DMS53 treated with DMSO at 0.1 percent for 48 hours (cell line): Measurements from ENCODE around the gene MAGED4.
"Not testable (repeated sequence)": the region's sequence is repeated elsewhere in the genome, so short reads cannot be mapped to it uniquely, and the experiment has no call there.

Experiments
- DNase-seq: peaks from one replicate; lab custom pipeline; 2025; ENCODE audit not compliant: unreplicated experiment; lab: John Stamatoyannopoulos, UW

The MAGED4 gene, protein sequence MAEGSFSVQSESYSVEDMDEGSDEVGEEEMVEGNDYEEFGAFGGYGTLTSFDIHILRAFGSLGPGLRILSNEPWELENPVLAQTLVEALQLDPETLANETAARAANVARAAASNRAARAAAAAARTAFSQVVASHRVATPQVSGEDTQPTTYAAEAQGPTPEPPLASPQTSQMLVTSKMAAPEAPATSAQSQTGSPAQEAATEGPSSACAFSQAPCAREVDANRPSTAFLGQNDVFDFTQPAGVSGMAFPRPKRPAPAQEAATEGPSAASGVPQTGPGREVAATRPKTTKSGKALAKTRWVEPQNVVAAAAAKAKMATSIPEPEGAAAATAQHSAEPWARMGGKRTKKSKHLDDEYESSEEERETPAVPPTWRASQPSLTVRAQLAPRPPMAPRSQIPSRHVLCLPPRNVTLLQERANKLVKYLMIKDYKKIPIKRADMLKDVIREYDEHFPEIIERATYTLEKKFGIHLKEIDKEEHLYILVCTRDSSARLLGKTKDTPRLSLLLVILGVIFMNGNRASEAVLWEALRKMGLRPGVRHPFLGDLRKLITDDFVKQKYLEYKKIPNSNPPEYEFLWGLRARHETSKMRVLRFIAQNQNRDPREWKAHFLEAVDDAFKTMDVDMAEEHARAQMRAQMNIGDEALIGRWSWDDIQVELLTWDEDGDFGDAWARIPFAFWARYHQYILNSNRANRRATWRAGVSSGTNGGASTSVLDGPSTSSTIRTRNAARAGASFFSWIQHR

DNA sequence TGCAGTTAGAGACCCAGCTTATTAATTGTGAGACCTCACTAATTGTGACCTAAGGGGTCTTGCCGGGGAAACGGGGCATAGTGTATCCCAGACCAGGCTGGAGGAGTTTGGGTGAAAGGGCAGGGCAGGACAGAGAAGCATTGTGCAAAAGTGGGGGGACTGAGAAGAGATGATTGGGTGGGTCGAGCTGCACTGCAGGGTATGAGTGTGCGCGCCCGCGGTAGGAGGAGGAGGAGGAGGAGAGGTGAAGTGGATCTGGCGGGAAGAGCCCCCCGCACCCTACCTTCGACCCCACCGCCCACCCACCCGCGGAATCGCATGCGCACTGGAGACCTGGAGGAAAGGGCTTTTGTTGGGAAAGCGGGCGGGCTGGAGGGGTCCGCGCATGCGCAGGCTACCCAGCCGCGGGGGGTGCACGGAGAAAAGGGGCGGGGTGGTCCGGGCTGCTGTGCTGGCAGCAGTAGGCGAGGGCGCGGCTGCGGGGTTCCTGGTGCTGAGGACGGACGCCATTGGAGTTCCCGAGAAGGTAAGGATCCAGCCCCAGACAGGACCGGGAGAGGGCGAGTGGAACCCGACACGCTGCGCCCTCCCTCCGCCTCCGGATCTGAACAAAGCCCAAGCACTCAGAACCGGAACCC lies at the start of gene MAGED4:
Gene MAGED4, plus strand, starts transcription at position 449 of the 638 bp plus-strand sequence. CDS start 1,035 bp downstream, outside the sequence.
- DNase-seq = not testable (repeated sequence)

DNA sequence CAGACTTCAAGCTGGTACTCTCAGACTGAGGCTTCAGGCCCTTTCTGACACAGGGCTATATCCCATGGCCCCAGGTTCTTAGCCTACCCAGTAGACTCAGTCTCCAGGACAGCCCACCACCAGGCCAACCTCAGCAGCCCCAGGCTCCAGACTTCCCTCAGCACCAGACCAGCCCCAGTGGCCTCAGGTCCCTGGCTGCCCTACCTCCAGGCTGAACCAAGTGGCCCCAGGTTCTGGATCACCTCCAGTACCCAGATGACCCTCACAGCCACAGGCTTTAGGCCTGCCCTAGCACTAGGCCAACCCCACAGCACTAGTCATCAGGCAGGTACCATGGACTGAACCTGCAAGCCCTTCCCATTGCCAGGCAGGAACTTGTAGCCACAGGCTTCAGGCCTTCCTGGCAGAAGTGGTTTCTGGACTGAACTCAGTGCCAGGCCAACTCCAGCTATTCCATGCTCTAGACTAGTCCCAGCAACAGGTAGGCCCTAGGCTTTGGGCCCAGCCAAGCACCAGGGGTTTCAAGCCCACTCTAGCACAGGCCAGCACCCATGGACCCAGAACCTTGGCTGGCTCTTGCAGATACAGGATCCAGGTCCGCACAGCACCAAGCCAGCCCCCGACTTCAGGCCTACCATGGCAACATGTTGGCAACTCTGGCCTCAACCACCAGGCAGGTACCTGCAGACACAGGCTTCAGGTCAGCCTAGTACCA lies 45.7 kb upstream of the MAGED4 start:
- DNase-seq = no peak

DNA sequence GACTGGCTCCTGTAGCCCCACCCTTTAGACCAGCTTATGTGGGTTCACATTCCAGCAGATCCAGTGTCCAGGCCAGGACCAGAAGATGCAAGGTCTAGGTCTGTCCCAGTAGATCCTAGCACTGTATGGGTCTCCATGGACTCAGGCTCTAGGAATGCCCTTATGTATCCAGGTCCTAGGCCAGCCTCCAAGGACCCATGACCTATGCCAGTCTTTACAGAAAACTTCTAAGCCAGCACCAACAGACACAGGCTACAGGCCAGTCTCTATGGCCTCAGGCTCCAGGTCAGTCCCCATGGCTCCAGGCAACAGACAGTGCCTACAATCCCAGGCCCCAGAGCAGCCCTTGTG lies 45.2 kb upstream of the MAGED4 start:
- no peak for DNase-seq

DNA sequence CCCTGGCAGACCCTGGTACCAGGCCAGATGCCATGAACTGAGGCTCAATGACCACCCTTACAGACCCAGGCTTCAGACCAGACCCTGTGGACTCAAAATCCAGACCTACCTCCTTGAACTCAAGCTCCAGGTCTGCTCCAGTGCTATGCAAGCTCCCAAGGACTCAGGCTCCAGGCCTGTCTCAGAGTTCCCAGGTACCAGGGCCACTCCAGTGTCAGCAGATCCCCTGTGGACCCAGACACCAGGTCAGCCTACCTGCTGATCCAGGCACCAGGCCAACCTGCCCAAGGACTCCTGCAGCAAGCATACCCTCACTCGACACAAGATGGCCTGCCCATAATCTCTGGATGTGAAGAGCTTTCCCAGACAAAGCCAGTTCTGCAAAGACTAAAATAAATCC lies 44.7 kb upstream of the MAGED4 start:
- no peak for DNase-seq

DNA sequence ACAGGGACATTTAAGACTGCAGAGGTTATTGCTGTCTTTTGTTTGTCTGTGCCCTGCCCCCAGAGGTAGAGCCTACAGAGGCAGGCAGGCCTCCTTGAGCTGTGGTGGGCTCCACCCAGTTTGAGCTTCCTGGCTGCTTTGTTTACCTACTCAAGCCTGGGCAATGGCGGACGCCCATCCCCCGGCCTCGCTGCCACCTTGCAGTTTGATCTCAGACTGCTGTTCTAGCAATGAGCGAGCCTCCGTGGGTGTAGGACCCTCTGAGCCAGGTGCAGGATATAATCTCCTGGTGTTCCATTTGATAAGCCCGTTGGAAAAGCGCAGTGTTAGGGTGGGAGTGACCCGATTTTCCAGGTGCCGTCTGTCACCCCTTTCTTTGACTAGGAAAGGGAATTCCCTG lies 34.0 kb upstream of the MAGED4 start:
- not testable (repeated sequence) for DNase-seq

DNA sequence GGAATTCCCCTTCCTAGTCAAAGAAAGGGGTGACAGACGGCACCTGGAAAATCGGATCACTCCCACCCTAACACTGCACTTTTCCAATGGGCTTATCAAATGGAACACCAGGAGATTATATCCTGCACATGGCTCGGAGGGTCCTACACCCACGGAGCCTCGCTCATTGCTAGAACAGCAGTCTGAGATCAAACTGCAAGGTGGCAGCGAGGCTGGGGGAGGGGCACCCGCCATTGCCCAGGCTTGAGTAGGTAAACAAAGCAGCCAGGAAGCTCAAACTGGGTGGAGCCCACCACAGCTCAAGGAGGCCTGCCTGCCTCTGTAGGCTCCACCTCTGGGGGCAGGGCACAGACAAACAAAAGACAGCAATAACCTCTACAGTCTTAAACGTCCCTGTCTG lies 24.5 kb upstream of the MAGED4 start:
- not testable (repeated sequence) for DNase-seq

DNA sequence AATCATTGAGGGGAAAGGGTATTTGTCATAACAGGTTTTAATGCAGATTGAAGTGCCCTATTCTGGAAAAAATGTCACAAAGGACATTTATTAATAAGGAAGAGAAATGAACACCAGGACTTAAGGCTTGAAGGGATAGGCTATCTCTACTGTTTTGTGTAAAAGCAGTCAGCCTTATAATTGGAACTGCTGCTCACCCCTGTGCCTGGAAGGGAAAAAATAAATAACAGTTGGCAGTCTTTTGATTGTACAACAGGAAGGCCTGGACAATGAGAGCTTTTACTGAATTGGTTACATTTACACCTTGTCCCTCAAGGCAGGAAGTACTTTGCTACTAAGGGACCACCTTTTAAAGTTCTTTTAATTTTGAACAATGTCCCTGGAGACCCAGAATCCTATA lies 17.8 kb upstream of the MAGED4 start:
- no peak for DNase-seq

DNA sequence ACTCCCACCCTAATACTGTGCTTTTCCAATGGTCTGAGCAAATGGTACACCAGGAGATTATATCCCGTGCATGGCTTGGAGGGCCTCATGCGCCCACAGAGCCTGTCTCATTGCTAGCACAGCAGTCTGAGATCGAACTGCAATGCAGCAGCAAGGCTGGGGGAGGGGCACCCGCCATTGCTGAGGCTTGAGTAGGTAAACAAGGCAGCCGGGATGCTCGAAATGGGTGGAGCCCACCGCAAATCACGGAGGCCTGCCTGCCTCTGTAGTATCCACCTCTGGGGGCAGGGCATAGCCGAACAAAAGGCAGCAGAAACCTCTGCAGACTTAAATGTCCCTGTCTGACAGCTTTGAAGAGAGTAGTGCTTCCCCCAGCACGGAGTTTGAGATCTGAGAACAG lies 13.6 kb upstream of the MAGED4 start:
- DNase-seq = not testable (repeated sequence)

DNA sequence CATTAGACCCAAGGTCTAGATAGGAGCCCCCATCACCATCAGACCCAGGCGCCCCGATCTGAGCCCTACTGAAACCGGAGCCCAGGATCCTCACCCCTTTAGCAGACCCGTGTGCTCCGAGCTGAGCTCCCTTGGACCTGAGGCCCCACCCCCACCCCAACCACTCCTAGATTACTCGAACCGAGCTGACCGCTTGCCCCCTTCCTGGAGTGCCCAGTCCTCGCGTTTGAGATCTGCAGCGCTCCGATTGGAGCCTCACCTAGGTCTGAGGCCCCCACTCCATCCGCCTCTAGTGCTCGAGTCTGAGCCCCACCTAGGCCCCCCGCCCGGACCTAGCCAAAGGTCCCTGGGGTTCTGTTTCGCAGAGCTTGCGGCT lies 378 bp downstream of the MAGED4 start:
- DNase-seq = not testable (repeated sequence)

DNA sequence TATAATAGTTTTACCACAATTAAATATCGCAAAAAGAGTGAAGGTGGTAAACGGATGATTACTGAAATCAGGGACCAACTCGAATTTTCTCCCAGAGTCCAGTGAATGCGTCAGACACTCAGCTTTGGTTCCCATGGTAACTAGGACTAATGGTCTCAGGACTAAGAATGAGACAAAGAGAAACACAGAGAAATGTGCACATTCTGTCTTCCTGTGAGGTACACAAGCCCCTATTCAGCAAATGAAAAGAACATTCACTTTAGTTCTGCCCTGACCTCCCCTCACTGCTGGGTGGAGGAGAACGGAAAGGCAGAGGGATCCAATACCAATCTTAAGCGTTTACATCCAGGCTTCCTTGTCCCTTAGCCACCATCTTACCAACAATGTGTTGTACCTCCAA lies 26.7 kb downstream of the MAGED4 start:
- DNase-seq = not testable (repeated sequence)

DNA sequence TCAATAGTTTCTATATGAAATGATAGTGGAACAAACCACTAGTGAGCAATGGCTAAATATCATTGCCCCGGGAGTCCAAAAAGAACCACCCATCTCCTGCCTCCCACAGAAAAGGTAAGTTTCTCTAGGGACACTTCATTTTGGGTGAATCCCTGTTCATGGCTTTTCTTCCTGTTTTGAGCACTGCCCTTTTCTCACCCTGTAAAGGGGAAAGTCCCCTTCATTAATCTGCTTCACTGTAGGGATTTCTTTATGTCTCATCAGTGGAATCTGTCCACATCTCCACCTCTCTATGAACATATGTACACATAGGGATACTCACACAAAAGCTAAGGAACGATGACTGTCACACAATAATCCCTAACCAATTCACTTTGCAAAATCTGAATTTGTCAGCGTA lies 28.6 kb downstream of the MAGED4 start:
- DNase-seq = no peak

DNA sequence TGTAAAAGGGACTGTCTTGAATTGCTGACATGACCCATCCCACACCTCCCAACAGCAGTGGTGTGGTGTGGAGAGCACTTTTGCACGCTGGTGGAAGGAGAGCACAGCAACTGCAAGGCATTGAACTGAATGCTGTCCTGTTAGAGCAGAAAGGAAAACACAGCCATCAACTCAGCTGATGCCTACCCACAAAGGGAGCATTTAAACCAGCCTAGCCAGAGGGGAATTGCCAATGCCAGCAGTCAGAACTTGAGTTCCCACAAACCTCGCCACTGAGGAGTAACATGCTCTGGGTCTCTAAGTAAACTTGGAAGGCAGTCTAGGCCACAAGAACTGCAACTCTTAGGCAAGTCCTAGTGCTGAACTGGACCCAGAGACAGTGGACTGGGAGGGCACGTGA lies 31.9 kb downstream of the MAGED4 start:
- no peak for DNase-seq

DNA sequence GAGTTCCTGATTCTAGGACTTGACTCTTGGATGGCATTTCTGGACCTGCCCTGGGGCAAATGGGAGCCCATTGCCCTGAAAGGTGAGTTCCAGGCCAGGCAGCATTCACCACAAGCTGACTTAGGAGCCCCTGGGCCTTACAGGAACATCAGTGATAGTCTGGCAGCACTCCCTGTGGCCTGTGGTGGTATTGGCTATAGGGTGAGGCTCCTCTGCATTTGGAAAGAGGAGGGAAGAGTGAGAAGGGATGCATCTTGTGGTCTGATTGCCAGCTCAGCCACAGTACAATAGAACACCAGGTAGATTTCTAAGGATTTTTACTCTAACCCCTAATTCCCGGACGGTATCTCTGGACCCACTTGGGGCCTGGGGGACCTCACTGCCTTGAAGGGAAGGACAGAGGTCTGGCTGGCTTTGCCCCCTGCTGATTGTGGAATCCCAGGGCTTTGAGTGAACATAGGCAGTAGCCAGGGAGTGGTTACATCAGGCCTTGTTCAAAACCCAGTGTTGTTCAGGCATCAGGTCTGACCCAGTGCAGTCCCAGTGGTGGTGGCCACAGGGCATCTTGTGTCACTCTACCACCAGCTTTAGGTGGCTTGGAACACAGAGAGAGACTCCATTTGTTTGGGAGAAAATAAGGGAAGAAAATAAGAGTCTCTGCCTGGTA lies 32.9 kb downstream of the MAGED4 start:
- DNase-seq = no peak

DNA sequence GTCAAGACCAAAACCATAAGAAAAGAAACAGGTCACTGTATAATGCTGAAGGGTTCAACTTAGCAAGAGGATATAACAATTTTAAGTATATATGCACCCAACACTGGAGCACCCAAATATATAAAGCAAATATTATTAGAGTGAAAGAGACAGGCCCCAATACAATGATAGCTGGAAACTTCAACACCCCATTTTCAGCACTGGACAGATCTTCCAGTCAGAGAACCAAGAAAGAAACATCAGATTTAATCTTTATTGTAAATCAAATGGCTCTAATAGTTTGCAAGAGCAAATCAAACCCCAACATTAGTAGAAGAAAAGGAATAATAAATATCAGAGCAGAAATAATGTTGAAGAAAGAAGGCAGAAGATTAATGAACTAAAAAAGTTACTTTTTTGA lies 36.2 kb downstream of the MAGED4 start:
- no peak for DNase-seq
